A673 (cell line): ENCODE data around the gene IRF2.

ENCODE experiments used
- EZH2 ChIP-seq: fragments of 200-600 bp; sonication (generic); IDR thresholded peaks from 2 replicates; pipeline ENCODE4 v1.6.1; 2017; ENCODE audit warnings: borderline replicate concordance, low read depth, mild to moderate bottlenecking, mixed read lengths, antibody characterized with exemption, low read length; ENCODE audit not compliant: poor library complexity, severe bottlenecking
- TF ChIP-seq, protein P1 (sequence below): fragments of 300-800, 200-600 bp; sonication (generic); conservative IDR thresholded peaks from 2 replicates; pipeline ENCODE4 v1.5.1; 2017; ENCODE audit warnings: low read depth, mild to moderate bottlenecking, antibody characterized with exemption, low read length, moderate library complexity, mixed read lengths

DNA sequence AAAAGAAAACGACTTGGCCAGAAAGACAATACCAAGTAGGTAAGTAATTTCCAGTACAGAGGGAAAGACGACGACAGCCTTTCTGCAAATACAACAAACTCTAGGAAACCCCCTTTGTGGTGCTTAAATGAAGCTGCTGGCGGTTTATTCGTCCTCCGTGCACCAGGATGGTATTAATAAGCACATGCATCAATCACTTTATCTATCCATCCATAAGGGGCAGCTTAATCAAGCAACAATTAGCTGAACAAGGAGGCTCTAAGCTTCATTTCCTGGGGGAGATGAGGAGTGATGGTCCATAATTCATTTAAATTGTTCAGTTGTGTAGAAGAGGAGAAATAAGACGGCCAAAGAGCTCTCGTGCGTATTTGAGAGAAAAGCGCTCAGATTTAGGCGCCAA, 26.2 kb downstream of the IRF2 start:
- TF ChIP-seq, protein P1, sequence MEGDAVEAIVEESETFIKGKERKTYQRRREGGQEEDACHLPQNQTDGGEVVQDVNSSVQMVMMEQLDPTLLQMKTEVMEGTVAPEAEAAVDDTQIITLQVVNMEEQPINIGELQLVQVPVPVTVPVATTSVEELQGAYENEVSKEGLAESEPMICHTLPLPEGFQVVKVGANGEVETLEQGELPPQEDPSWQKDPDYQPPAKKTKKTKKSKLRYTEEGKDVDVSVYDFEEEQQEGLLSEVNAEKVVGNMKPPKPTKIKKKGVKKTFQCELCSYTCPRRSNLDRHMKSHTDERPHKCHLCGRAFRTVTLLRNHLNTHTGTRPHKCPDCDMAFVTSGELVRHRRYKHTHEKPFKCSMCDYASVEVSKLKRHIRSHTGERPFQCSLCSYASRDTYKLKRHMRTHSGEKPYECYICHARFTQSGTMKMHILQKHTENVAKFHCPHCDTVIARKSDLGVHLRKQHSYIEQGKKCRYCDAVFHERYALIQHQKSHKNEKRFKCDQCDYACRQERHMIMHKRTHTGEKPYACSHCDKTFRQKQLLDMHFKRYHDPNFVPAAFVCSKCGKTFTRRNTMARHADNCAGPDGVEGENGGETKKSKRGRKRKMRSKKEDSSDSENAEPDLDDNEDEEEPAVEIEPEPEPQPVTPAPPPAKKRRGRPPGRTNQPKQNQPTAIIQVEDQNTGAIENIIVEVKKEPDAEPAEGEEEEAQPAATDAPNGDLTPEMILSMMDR, result no peak; the same call in 1 of the 2 replicates
- TF ChIP-seq EZH2, result no peak
